Aorta (tissue), 5 donors: ENCODE results near the gene TMEM127. TPM values are rescaled to one million over a fixed set of nuclear protein-coding genes. Genes with fewer than 3 reads are reported as not detected.

Experiments
- ATAC-seq: fragments of 200-7000 bp; cut with Tn5 transposase; one replicate; pipeline ENCODE4 v1.9.1; 2022; ENCODE audit warnings: moderate library complexity; ENCODE audit not compliant: low FRiP score
- DNase-seq, 2 donors: peaks; one replicate each; pipeline ENCODE4 v3.0.0-alpha.2; 2020
- H3K27ac ChIP-seq, 2 donors: one replicate each; pipeline ENCODE4 v1.5.1; 2013; ENCODE audit warnings: low read length in 2 of 2, mild to moderate bottlenecking in 2 of 2, moderate library complexity in 2 of 2, control low read depth in 1 of 2, inconsistent platforms in 1 of 2, low read depth in 1 of 2
- H3K27me3 ChIP-seq, 2 donors: one replicate each; pipeline ENCODE4 v1.6.1; 2013; ENCODE audit warnings: control low read depth in 1 of 2, low read length in 1 of 2, mild to moderate bottlenecking in 1 of 2, moderate library complexity in 1 of 2; ENCODE audit not compliant: insufficient read depth in 2 of 2, control insufficient read depth in 1 of 2
- H3K36me3 ChIP-seq, 2 donors: one replicate each; pipeline ENCODE4 v1.6.1; 2013; ENCODE audit warnings: control low read depth in 1 of 2, low read length in 1 of 2, mild to moderate bottlenecking in 1 of 2; ENCODE audit not compliant: insufficient read depth in 2 of 2, control insufficient read depth in 1 of 2
- H3K4me1 ChIP-seq, 2 donors: one replicate each; pipeline ENCODE4 v1.6.1; 2013; ENCODE audit warnings: low read length in 2 of 2, control low read depth in 1 of 2, mild to moderate bottlenecking in 1 of 2, moderate library complexity in 1 of 2; ENCODE audit not compliant: insufficient read depth in 2 of 2, control insufficient read depth in 1 of 2
- H3K4me3 ChIP-seq, 2 donors: one replicate each; pipeline ENCODE4 v1.5.1; 2013; ENCODE audit warnings: low read length in 2 of 2, control low read depth in 1 of 2, mild to moderate bottlenecking in 1 of 2
- H3K9me3 ChIP-seq: one replicate; pipeline ENCODE4 v1.6.1; 2013; ENCODE audit warnings: mild to moderate bottlenecking, low read length; ENCODE audit not compliant: control insufficient read depth
- WGBS, 2 donors: extraction: QIAGEN DNeasy Blood & Tissue Kit; methylation state at CpG; one replicate each; pipeline ENCODE4 v1.1.7; 2013; 5-methylcytosine and 5-hydroxymethylcytosine counted together
- intact Hi-C, 2 donors: fragments of 100-400 bp; cut with DNase I; formaldehyde crosslinking; loops; one replicate each; pipeline versions ENCODE4 v1.14.2 to v1.15.0; 2022
- polyA plus RNA-seq, 2 donors: library from polyadenylated mRNA; stranded (reverse); fragments of 200-250 nt; gene quantifications; one replicate each; pipeline ENCODE4 v1.2.3, GENCODE V29; 2013
- total RNA-seq, 2 donors: library from RNA; stranded (reverse); fragmentation: NEBNext Ultra II Directional; extraction: Animal tissue kit (Norgen Biotek cat#: 25700); gene quantifications; one replicate each; pipeline ENCODE4 v1.2.1, GENCODE V29; 2021
- donor health status: healthy with polysubstance abuse.
- donor health status: Bipolar disorder and iron deficiency.
- donor health status: DM: no; HTN: no; CAD: no.
- donor health status: DM: no; HTN: no; CAD: no.
- donor health status: DM: yes; HTN: yes; CAD: no.

The TMEM127 gene
- total and polyA plus RNA-seq, 4 donors: 8.3 to 53.8 (median 38.4) TPM

- H3K4me1 ChIP-seq: no peaks in the 10 kb centered on the region
These were observed 56.1 kb downstream of the TMEM127 start for GRCh38 chr2:96209729-96210085.

GRCh38 chr2:96209011-96209728, 56.6 kb downstream of the TMEM127 start:
- Histone ChIP-seq H3K9me3 (no peaks in the 10 kb centered on the region), H3K4me3 (peak overlapping the region; percentile 53 to 65), H3K4me1 (no peaks in the 10 kb centered on the region), H3K27ac (no peak overlapping the region), H3K36me3 (no peaks in the 10 kb centered on the region), H3K27me3 (no peaks in the 10 kb centered on the region)
- DNase-seq: no peak
- ATAC-seq: no peak
- WGBS, 2 donors: 11 to 12% methylated on average over 18 to 21 of the region's 21 CpGs
- intact Hi-C loops: loop anchor here in 1 of 2 donors (5.0 kb wide), 2 partner anchors 43 to 58 kb away; partner anchors contain the start of genes CIAO1 and TMEM127

More at GRCh38 chr2:96209729-96210085, 56.1 kb downstream of the TMEM127 start:
- ATAC-seq: no peak
- Histone ChIP-seq H3K27ac (no peak overlapping the region), H3K9me3 (no peaks in the 10 kb centered on the region), H3K36me3 (no peaks in the 10 kb centered on the region), H3K4me3 (no peak overlapping the region), H3K27me3 (no peaks in the 10 kb centered on the region)
- 95 to 96% methylated on average over 9 of the region's 9 CpGs for WGBS, 2 donors
- no peak for DNase-seq
- intact Hi-C loops: loop anchor here in 1 of 2 donors (5.0 kb wide), 2 partner anchors 43 to 58 kb away; partner anchors contain the start of genes CIAO1 and TMEM127

GRCh38 chr2:96208143-96209010, 57.4 kb downstream of the TMEM127 start, which contains the start of gene STARD7:
Gene STARD7, minus strand, starts transcription at chr2:96208827. Its CDS starts 393 bp downstream, at chr2:96208434.
- H3K27me3 ChIP-seq: no peaks in the 10 kb centered on the region
- H3K27ac ChIP-seq: peak within 1 kb of the TSS; percentile 6 to 80
- no peaks in the 10 kb centered on the region for H3K4me1 ChIP-seq
- WGBS, 2 donors: 0% methylated on average over 86 to 100 of the region's 100 CpGs
- peak within 1 kb of the TSS; percentile 71 to 77 for H3K4me3 ChIP-seq
- no peaks in the 10 kb centered on the region for H3K9me3 ChIP-seq
- ATAC-seq: peak; percentile 98
- DNase-seq: peak; percentile 99 to 100
- H3K36me3 ChIP-seq: no peaks in the 10 kb centered on the region
- intact Hi-C loops: loop anchor here in 1 of 2 donors (5.0 kb wide), 2 partner anchors 44 to 59 kb away; partner anchors contain the start of genes CIAO1 and TMEM127

- intact Hi-C loops: loop anchor here in 1 of 2 donors (5.0 kb wide), 2 partner anchors 45 to 60 kb away; partner anchors contain the start of genes CIAO1 and TMEM127
- peak overlapping the region; percentile 71 to 77 for H3K4me3 ChIP-seq
- H3K27me3 ChIP-seq: no peaks in the 10 kb centered on the region
- 0% methylated on average over 12 of the region's 12 CpGs for WGBS, 2 donors
- DNase-seq (no peak), ATAC-seq (no peak)
- H3K36me3 ChIP-seq: no peaks in the 10 kb centered on the region
- H3K4me1 ChIP-seq: no peaks in the 10 kb centered on the region
- no peaks in the 10 kb centered on the region for H3K9me3 ChIP-seq
- H3K27ac ChIP-seq: peak overlapping the region; percentile 4 to 6
These were observed 58.0 kb downstream of the TMEM127 start for GRCh38 chr2:96207774-96208142.

GRCh38 chr2:96207073-96207773, 58.6 kb downstream of the TMEM127 start:
- Histone ChIP-seq H3K27me3 (no peaks in the 10 kb centered on the region), H3K36me3 (no peaks in the 10 kb centered on the region), H3K27ac (peak overlapping the region in 1 of 2 donors; percentile 6), H3K4me1 (no peaks in the 10 kb centered on the region), H3K9me3 (no peaks in the 10 kb centered on the region), H3K4me3 (peak overlapping the region; percentile 71 to 77)
- intact Hi-C loops: loop anchor here in 1 of 2 donors (5.0 kb wide), 2 partner anchors 45 to 60 kb away; partner anchors contain the start of genes CIAO1 and TMEM127
- 10 to 13% methylated on average over 11 of the region's 11 CpGs for WGBS, 2 donors
- no peak for DNase-seq
- ATAC-seq: no peak

- DNase-seq (no peak), ATAC-seq (no peak)
- Histone ChIP-seq H3K4me3 (no peak overlapping the region), H3K4me1 (peaks cover 0 to 2% of the 10 kb centered on the region in 2 donors), H3K9me3 (no peaks in the 10 kb centered on the region), H3K27ac (peak overlapping the region in 1 of 2 donors; percentile 28), H3K36me3 (no peaks in the 10 kb centered on the region), H3K27me3 (no peaks in the 10 kb centered on the region)
- intact Hi-C loops: loop anchor here in 1 of 2 donors (5.0 kb wide), 2 partner anchors 46 to 61 kb away; partner anchors contain the start of genes CIAO1 and TMEM127
These were observed 59.9 kb downstream of the TMEM127 start for GRCh38 chr2:96205888-96206287.

GRCh38 chr2:96204836-96205624, 60.8 kb downstream of the TMEM127 start:
- no peaks in the 10 kb centered on the region for H3K36me3 ChIP-seq
- peaks cover 0 to 2% of the 10 kb centered on the region in 2 donors for H3K4me1 ChIP-seq
- no peaks in the 10 kb centered on the region for H3K9me3 ChIP-seq
- no peak overlapping the region for H3K4me3 ChIP-seq
- no peaks in the 10 kb centered on the region for H3K27me3 ChIP-seq
- 6% methylated on average over 6 of the region's 6 CpGs for WGBS, 2 donors
- ATAC-seq (no peak), DNase-seq (no peak)
- peak overlapping the region; percentile 32 to 39 for H3K27ac ChIP-seq
- intact Hi-C loops: loop anchor here in 1 of 2 donors (5.0 kb wide), 2 partner anchors 47 to 62 kb away; partner anchors contain the start of genes CIAO1 and TMEM127
